H1 (cell line): ENCODE measurements around the gene CPD. TPM values are rescaled to one million over a fixed set of nuclear protein-coding genes. Genes with fewer than 3 reads are reported as not detected.

ENCODE experiments used
- CTCF ChIA-PET: fragments of 300-600 bp; sonication (Branson Sonifier 250); formaldehyde crosslinking; loops from one replicate; lab custom pipeline; 2021; ENCODE audit not compliant: partially characterized antibody; lab: Charles Lee
- POLR2A ChIA-PET: fragments of 300-600 bp; sonication (Branson Sonifier 250); formaldehyde crosslinking; loops from one replicate; lab custom pipeline; 2021; ENCODE audit warnings: inconsistent platforms; ENCODE audit not compliant: partially characterized antibody; lab: Charles Lee
- DNase-seq, 2 experiments: peaks; one replicate each; pipeline versions ENCODE4 v3.0.0 to v3.0.0-alpha.2; 2010 to 2022; ENCODE audit warnings: low spot score in 2 of 2, low read depth in 1 of 2, mixed read lengths in 1 of 2
- FAIRE-seq: peaks from 2 replicates; lab custom pipeline; 2011; peaks lifted over from hg19 to GRCh38; lab: Jason Lieb, UNC
- H2AFZ ChIP-seq: 2 replicates; pipeline ENCODE4 v1.8.1; 2012; ENCODE audit warnings: low read length, inconsistent platforms
- H2AK5ac ChIP-seq: 2 replicates; pipeline ENCODE4 v1.6.1; 2013; ENCODE audit warnings: low read depth, low read length
- H2BK120ac ChIP-seq: replicated peaks from 2 replicates; pipeline ENCODE3; 2013; ENCODE audit warnings: low read depth, low read length, inconsistent platforms
- H2BK12ac ChIP-seq: 2 replicates; pipeline ENCODE4 v1.6.1; 2013; ENCODE audit warnings: low read depth, low read length
- H2BK15ac ChIP-seq: 2 replicates; pipeline ENCODE4 v1.6.1; 2013; ENCODE audit warnings: low read length
- H2BK20ac ChIP-seq: 2 replicates; pipeline ENCODE4 v1.6.1; 2013; ENCODE audit warnings: low read length
- H2BK5ac ChIP-seq: 2 replicates; pipeline ENCODE4 v1.6.1; 2013; ENCODE audit warnings: low read depth, low read length
- H3K14ac ChIP-seq: 2 replicates; pipeline ENCODE4 v1.6.1; 2013; ENCODE audit warnings: inconsistent platforms; ENCODE audit not compliant: insufficient read length
- H3K18ac ChIP-seq: 2 replicates; pipeline ENCODE4 v1.6.1; 2013; ENCODE audit warnings: low read length; ENCODE audit errors: extremely low read depth
- H3K23ac ChIP-seq: 2 replicates; pipeline ENCODE4 v1.6.1; 2013; ENCODE audit warnings: inconsistent platforms; ENCODE audit not compliant: insufficient read length
- H3K23me2 ChIP-seq: 2 replicates; pipeline ENCODE4 v1.6.1; 2013; ENCODE audit warnings: low read depth, low read length
- H3K27ac ChIP-seq: 2 replicates; pipeline ENCODE4 v1.6.1; 2011; ENCODE audit warnings: low read depth, low read length, inconsistent platforms
- H3K27me3 ChIP-seq, 4 experiments: replicated peaks in 1 of 4; 1 replicate in 1 of 4; 2 replicates in 3 of 4; pipeline versions ENCODE4 v1.6.1 to v1.8.1; 2011 to 2013; ENCODE audit warnings: low read length in 3 of 4, mild to moderate bottlenecking in 3 of 4, inconsistent platforms in 2 of 4, mixed read lengths in 2 of 4, moderate library complexity in 1 of 4; ENCODE audit not compliant: control insufficient read depth in 3 of 4, insufficient read depth in 3 of 4; ENCODE audit errors: extremely low read depth in 1 of 4
- H3K36me3 ChIP-seq, 4 experiments: 2 replicates each; pipeline versions ENCODE4 v1.6.1 to v1.8.1; 2011 to 2013; ENCODE audit warnings: mild to moderate bottlenecking in 4 of 4, low read length in 3 of 4, moderate library complexity in 2 of 4, control low read depth in 1 of 4, inconsistent platforms in 1 of 4; ENCODE audit not compliant: insufficient read depth in 4 of 4, control insufficient read depth in 2 of 4
- H3K4ac ChIP-seq: replicated peaks from 2 replicates; pipeline ENCODE3; 2013; ENCODE audit warnings: low read length, low read depth, mixed read lengths, inconsistent platforms; ENCODE audit not compliant: insufficient read length
- H3K4me1 ChIP-seq, 4 experiments: replicated peaks in 1 of 4; 1 replicate in 1 of 4; 2 replicates in 3 of 4; pipeline versions ENCODE4 v1.6.1 to v1.8.1; 2011 to 2013; ENCODE audit warnings: low read length in 3 of 4, inconsistent platforms in 2 of 4, mixed read lengths in 1 of 4; ENCODE audit not compliant: insufficient read depth in 4 of 4, control insufficient read depth in 3 of 4
- H3K4me2 ChIP-seq, 2 experiments: 2 replicates each; pipeline versions ENCODE4 v1.6.1 to v1.8.1; 2011 to 2013; ENCODE audit warnings: low read depth in 2 of 2, low read length in 2 of 2, control low read depth in 1 of 2, inconsistent platforms in 1 of 2, mild to moderate bottlenecking in 1 of 2; ENCODE audit not compliant: insufficient read depth in 1 of 2
- H3K4me3 ChIP-seq, 4 experiments: fragments of 200-600, 300-600 bp in 1 of 4; sonication (generic), shearing (Covaris generic), sonication (Bioruptor Twin) in 1 of 4; 2 replicates each; pipeline versions ENCODE4 v1.5.1 to v1.8.1; 2011 to 2016; ENCODE audit warnings: low read length in 4 of 4, low read depth in 3 of 4, control low read depth in 2 of 4, inconsistent platforms in 2 of 4, mild to moderate bottlenecking in 2 of 4, mixed read lengths in 1 of 4, moderate library complexity in 1 of 4; ENCODE audit not compliant: insufficient read depth in 2 of 4; ENCODE audit errors: extremely low read depth in 1 of 4
- H3K56ac ChIP-seq: replicated peaks from 2 replicates; pipeline ENCODE3; 2013; ENCODE audit warnings: low read depth, mild to moderate bottlenecking, mixed read lengths, low read length, inconsistent platforms; ENCODE audit not compliant: insufficient read length
- H3K79me1 ChIP-seq: 2 replicates; pipeline ENCODE4 v1.6.1; 2013; ENCODE audit warnings: low read depth, low read length, control low read depth
- H3K79me2 ChIP-seq, 2 experiments: 2 replicates each; pipeline versions ENCODE4 v1.6.1 to v1.8.1; 2012 to 2013; ENCODE audit warnings: low read length in 2 of 2, mild to moderate bottlenecking in 2 of 2, inconsistent platforms in 1 of 2; ENCODE audit not compliant: insufficient read depth in 2 of 2, control insufficient read depth in 1 of 2
- H3K9ac ChIP-seq, 4 experiments: replicated peaks in 1 of 4; 1 replicate in 1 of 4; 2 replicates in 3 of 4; pipeline versions ENCODE4 v1.6.1 to v1.8.1; 2011 to 2013; ENCODE audit warnings: low read depth in 3 of 4, low read length in 3 of 4, control low read depth in 2 of 4, mild to moderate bottlenecking in 2 of 4, moderate library complexity in 2 of 4, inconsistent platforms in 1 of 4; ENCODE audit errors: extremely low read depth in 1 of 4
- H3K9me3 ChIP-seq, 2 experiments: 2 replicates each; pipeline versions ENCODE4 v1.6.1 to v1.8.1; 2012 to 2013; ENCODE audit warnings: mild to moderate bottlenecking in 2 of 2, moderate library complexity in 2 of 2, control low read depth in 1 of 2, inconsistent platforms in 1 of 2, low read depth in 1 of 2, low read length in 1 of 2, mixed read lengths in 1 of 2; ENCODE audit not compliant: insufficient read depth in 2 of 2
- H4K20me1 ChIP-seq, 2 experiments: replicated peaks in 1 of 2; 2 replicates each; pipeline versions ENCODE3 to v1.8.1; 2011 to 2013; ENCODE audit warnings: inconsistent platforms in 2 of 2, low read length in 2 of 2, mild to moderate bottlenecking in 1 of 2; ENCODE audit not compliant: insufficient read depth in 2 of 2, control insufficient read depth in 1 of 2
- H4K5ac ChIP-seq: 2 replicates; pipeline ENCODE4 v1.6.1; 2013; ENCODE audit warnings: low read length, low read depth, mixed read lengths, inconsistent platforms; ENCODE audit not compliant: insufficient read length
- H4K8ac ChIP-seq: 2 replicates; pipeline ENCODE4 v1.8.0; 2013; ENCODE audit warnings: mild to moderate bottlenecking, moderate library complexity, low read length, inconsistent platforms; ENCODE audit not compliant: insufficient read depth; ENCODE audit errors: extremely low read depth
- H4K91ac ChIP-seq: replicated peaks from 2 replicates; pipeline ENCODE3; 2013; ENCODE audit warnings: low read length, mixed read lengths, inconsistent platforms; ENCODE audit not compliant: insufficient read length
- ASH2L ChIP-seq: fragments of 200-600, 300-600 bp; sonication (generic); IDR thresholded peaks from one replicate; pipeline ENCODE4 v1.7.1; 2017; ENCODE audit warnings: low read length
- FOSL1 ChIP-seq: IDR thresholded peaks from 2 replicates; pipeline ENCODE4 v1.6.1; 2011; ENCODE audit warnings: mild to moderate bottlenecking, low read depth, low read length, moderate library complexity; ENCODE audit not compliant: insufficient read depth
- KDM5A ChIP-seq: fragments of 200-600 bp; IDR thresholded peaks from 2 replicates; pipeline ENCODE4 v1.7.1; 2012; ENCODE audit warnings: mild to moderate bottlenecking, low read length, inconsistent platforms, mixed read lengths
- POLR2AphosphoS5 ChIP-seq: IDR thresholded peaks from 2 replicates; pipeline ENCODE4 v1.6.1; 2011; ENCODE audit warnings: low read depth, low read length
- polyA plus RNA-seq, 7 experiments: library from polyadenylated mRNA; depleted of rRNA in 3 of 7; stranded (reverse) in 5 of 7; unstranded in 2 of 7; fragments of >200 nt in 5 of 7; fragments of 200-250 nt in 2 of 7; gene quantifications; 1 replicate in 5 of 7; 2 replicates in 1 of 7; 4 replicates in 1 of 7; pipeline versions ENCODE4 v1.2.1 to v1.2.3, GENCODE V29; 2011 to 2013; ENCODE audit warnings: missing spikeins in 2 of 7, mixed read lengths in 2 of 7
- total RNA-seq: library from RNA; stranded (reverse); fragmentation: NEBNext Ultra II Directional; extraction: Animal tissue kit (Norgen Biotek cat#: 25700); gene quantifications from 2 replicates; pipeline ENCODE4 v1.2.1, GENCODE V29; 2021

The CPD gene
- total and polyA plus RNA-seq, 2 of the 8 experiments (the other 6 are each of a cell fraction or from before 2014, with no cell fraction given): 8.6 to 46.2 TPM

- Histone ChIP-seq H3K18ac (no peak overlapping the region), H4K20me1 (no peaks in the 10 kb centered on the region), H3K4me1 (no peaks in the 10 kb centered on the region), H2BK20ac (no peak overlapping the region), H3K4me2 (no peak overlapping the region), H4K5ac (no peak overlapping the region), H2AFZ (no peak overlapping the region), H3K79me1 (no peaks in the 10 kb centered on the region), H3K14ac (no peak overlapping the region), H2BK5ac (no peak overlapping the region), H4K91ac (no peak overlapping the region), H2BK12ac (no peak overlapping the region), H4K8ac (no peak overlapping the region), H3K27me3 (no peaks in the 10 kb centered on the region), H3K36me3 (peaks cover 11 to 55% (median 37%) of the 10 kb centered on the region in 4 experiments), H3K79me2 (no peaks in the 10 kb centered on the region), H3K23ac (no peak overlapping the region), H2AK5ac (no peak overlapping the region), H3K27ac (no peak overlapping the region), H3K56ac (no peak overlapping the region), H3K4me3 (no peak overlapping the region), H3K9ac (no peak overlapping the region), H3K9me3 (no peaks in the 10 kb centered on the region), H3K4ac (no peak overlapping the region), H3K23me2 (no peaks in the 10 kb centered on the region), H2BK15ac (no peak overlapping the region), H2BK120ac (no peak overlapping the region)
- FAIRE-seq (no peak), DNase-seq (no peak)
- CTCF ChIA-PET: no interaction called here
- TF ChIP-seq ASH2L: no peak
- no peak for TF ChIP-seq FOSL1
- no peak for TF ChIP-seq KDM5A
- TF ChIP-seq POLR2AphosphoS5: no peak
- POLR2A ChIA-PET: no interaction called here
Measured at GRCh38 chr17:30495586-30495985, 116.9 kb downstream of the CPD start.
